Loucy (cell line): Measurements from ENCODE around the gene CTNND2.

Experiments used
- H2AFZ ChIP-seq: fragments of 200-600 bp; sonication (generic); 2 replicates; pipeline ENCODE4 v1.6.0; 2016; ENCODE audit warnings: antibody characterized with exemption, mild to moderate bottlenecking, low read length, moderate library complexity
- H3F3A ChIP-seq: fragments of 200-600 bp; 2 replicates; pipeline ENCODE4 v1.6.0; 2016; ENCODE audit warnings: antibody characterized with exemption, low read depth, mild to moderate bottlenecking
- H3K27me3 ChIP-seq: fragments of 200-600 bp; sonication (generic); 2 replicates; pipeline ENCODE4 v1.6.1; 2014; ENCODE audit warnings: low read length, mild to moderate bottlenecking; ENCODE audit not compliant: insufficient read depth, poor library complexity, severe bottlenecking
- H3K36me3 ChIP-seq: fragments of 200-600 bp; sonication (generic); 2 replicates; pipeline ENCODE4 v1.6.1; 2016; ENCODE audit warnings: low read length; ENCODE audit not compliant: insufficient read depth
- H3K4me1 ChIP-seq: fragments of 200-600 bp; sonication (generic); 2 replicates; pipeline ENCODE4 v1.5.1; 2014; ENCODE audit warnings: low read length, mild to moderate bottlenecking; ENCODE audit not compliant: insufficient read depth, poor library complexity, severe bottlenecking
- H3K4me2 ChIP-seq: fragments of 200-600 bp; sonication (generic); 2 replicates; pipeline ENCODE4 v1.6.0; 2014; ENCODE audit warnings: antibody characterized with exemption, low read length, low read depth, mild to moderate bottlenecking; ENCODE audit not compliant: poor library complexity, severe bottlenecking
- H3K4me3 ChIP-seq: fragments of 200-600 bp; sonication (generic); 2 replicates; pipeline ENCODE4 v1.5.1; 2014; ENCODE audit warnings: low read length, mild to moderate bottlenecking, mixed read lengths; ENCODE audit not compliant: poor library complexity, severe bottlenecking
- H3K79me2 ChIP-seq: fragments of 200-600 bp; sonication (generic); 2 replicates; pipeline ENCODE4 v1.6.1; 2014; ENCODE audit warnings: low read length; ENCODE audit not compliant: insufficient read depth
- H3K9ac ChIP-seq: fragments of 200-600 bp; sonication (generic); 2 replicates; pipeline ENCODE4 v1.6.0; 2014; ENCODE audit warnings: mild to moderate bottlenecking, low read depth, low read length, moderate library complexity; ENCODE audit not compliant: poor library complexity, severe bottlenecking
- H3K9me2 ChIP-seq: fragments of 200-600 bp; sonication (generic); replicated peaks from 2 replicates; pipeline ENCODE4 v1.6.1; 2016; ENCODE audit warnings: low read depth, low read length, mixed read lengths
- H3K9me3 ChIP-seq: fragments of 200-600 bp; sonication (generic); 2 replicates; pipeline ENCODE4 v1.6.1; 2014; ENCODE audit warnings: mild to moderate bottlenecking, antibody characterized with exemption, low read length, low read depth; ENCODE audit not compliant: insufficient read depth
- H4K20me1 ChIP-seq: fragments of 200-600 bp; sonication (generic); 2 replicates; pipeline ENCODE4 v1.6.0; 2014; ENCODE audit warnings: antibody characterized with exemption, low read length, mild to moderate bottlenecking; ENCODE audit not compliant: insufficient read depth, poor library complexity, severe bottlenecking
- CTCF ChIP-seq: fragments of 200-600 bp; sonication (generic); conservative IDR thresholded peaks from 2 replicates; pipeline ENCODE4 v1.5.1; 2014; ENCODE audit warnings: mild to moderate bottlenecking, antibody characterized with exemption, low read length
- EZH2phosphoT487 ChIP-seq: fragments of 200-600 bp; IDR thresholded peaks from 2 replicates; pipeline ENCODE4 v1.6.1; 2018; ENCODE audit warnings: antibody characterized with exemption, mild to moderate bottlenecking, moderate library complexity, borderline replicate concordance

Gene CTNND2

GRCh38 chr5:11258001-11258400 is 646.2 kb downstream of the CTNND2 start:
- no peaks in the 10 kb centered on the region for H3K9me3 ChIP-seq
- no peaks in the 10 kb centered on the region for H3F3A ChIP-seq
- H3K9me2 ChIP-seq, result no peaks in the 10 kb centered on the region
- no peaks in the 10 kb centered on the region for H3K36me3 ChIP-seq
- no peak overlapping the region for H3K4me2 ChIP-seq
- H3K4me1 ChIP-seq, result peaks cover 17% of the 10 kb centered on the region
- H3K9ac ChIP-seq, result no peak overlapping the region
- no peaks in the 10 kb centered on the region for H4K20me1 ChIP-seq
- no peaks in the 10 kb centered on the region for H3K27me3 ChIP-seq
- TF ChIP-seq CTCF (no peak), EZH2phosphoT487 (no peak)
- H3K79me2 ChIP-seq, result no peaks in the 10 kb centered on the region
- H3K4me3 ChIP-seq, result no peak overlapping the region
- H2AFZ ChIP-seq, result no peak overlapping the region

GRCh38 chr5:11252523-11252922 is 651.7 kb downstream of the CTNND2 start:
- Histone ChIP-seq H4K20me1 (no peaks in the 10 kb centered on the region), H3K9me3 (no peaks in the 10 kb centered on the region), H3K27me3 (no peaks in the 10 kb centered on the region), H3K9ac (no peak overlapping the region), H3K4me2 (peak overlapping the region; percentile 12), H3K9me2 (no peaks in the 10 kb centered on the region), H3K4me3 (no peak overlapping the region), H3K4me1 (peaks cover 56% of the 10 kb centered on the region), H2AFZ (peak overlapping the region; percentile 23; the same call in 1 of the 2 replicates), H3F3A (no peaks in the 10 kb centered on the region; the same call in 1 of the 2 replicates), H3K36me3 (no peaks in the 10 kb centered on the region), H3K79me2 (no peaks in the 10 kb centered on the region)
- TF ChIP-seq CTCF (no peak), EZH2phosphoT487 (no peak)

- TF ChIP-seq CTCF (no peak), EZH2phosphoT487 (no peak)
- H3K27me3 ChIP-seq, result no peaks in the 10 kb centered on the region
- peaks cover 61% of the 10 kb centered on the region for H3K4me1 ChIP-seq
- no peaks in the 10 kb centered on the region for H3K9me2 ChIP-seq
- H3F3A ChIP-seq, result no peaks in the 10 kb centered on the region; the same call in 1 of the 2 replicates
- H3K36me3 ChIP-seq, result no peaks in the 10 kb centered on the region
- peak overlapping the region; percentile 23; the same call in 1 of the 2 replicates for H2AFZ ChIP-seq
- no peaks in the 10 kb centered on the region for H3K79me2 ChIP-seq
- H3K4me2 ChIP-seq, result peak overlapping the region; percentile 12
- no peaks in the 10 kb centered on the region for H4K20me1 ChIP-seq
- H3K4me3 ChIP-seq, result no peak overlapping the region
- no peaks in the 10 kb centered on the region for H3K9me3 ChIP-seq
- no peak overlapping the region for H3K9ac ChIP-seq
Measured at GRCh38 chr5:11252075-11252474, 652.2 kb downstream of the CTNND2 start.
